Middle frontal gyrus (tissue), 1 donor: ENCODE results near the gene KHK.

Experiments
- DNase-seq: peaks from one replicate; pipeline ENCODE4 v3.0.0-alpha.2; 2015; ENCODE audit warnings: low spot score; ENCODE audit errors: extremely low spot score

Gene KHK

GRCh38 chr2:27126252-27126710 lies 39.7 kb downstream of the KHK start:
- no peak for DNase-seq

- no peak for DNase-seq
These were observed 41.5 kb downstream of the KHK start for GRCh38 chr2:27127883-27128667.

GRCh38 chr2:27128668-27129571 lies 42.3 kb downstream of the KHK start:
- DNase-seq, result no peak

GRCh38 chr2:27130396-27130795 lies 43.8 kb downstream of the KHK start:
- no peak for DNase-seq

GRCh38 chr2:27131429-27131828 lies 44.9 kb downstream of the KHK start:
- no peak for DNase-seq

GRCh38 chr2:27133195-27133875 lies 46.8 kb downstream of the KHK start:
- no peak for DNase-seq

- peak; percentile 97 for DNase-seq
These were observed 47.6 kb downstream of the KHK start, which contains the start of gene PREB for GRCh38 chr2:27133905-27134780. TSS of gene PREB (minus strand) at chr2:27134636. CDS start at chr2:27134421, 215 bp downstream.

GRCh38 chr2:27134781-27135477 lies 48.4 kb downstream of the KHK start:
- no peak for DNase-seq

GRCh38 chr2:27135478-27135955 lies 48.9 kb downstream of the KHK start:
- DNase-seq, result no peak

GRCh38 chr2:27136751-27137150 lies 50.2 kb downstream of the KHK start:
- DNase-seq, result no peak

- no peak for DNase-seq
These were observed 50.9 kb downstream of the KHK start for GRCh38 chr2:27137322-27137935.

- no peak for DNase-seq
These were observed 51.5 kb downstream of the KHK start for GRCh38 chr2:27138111-27138510.

GRCh38 chr2:27139310-27139709 lies 52.7 kb downstream of the KHK start, which contains the start of gene PRR30:
TSS of gene PRR30 (minus strand) at chr2:27139410. CDS start at chr2:27138329, 1,081 bp downstream.
- DNase-seq, result no peak

- no peak for DNase-seq
These were observed 56.7 kb downstream of the KHK start for GRCh38 chr2:27143285-27143684.

GRCh38 chr2:27145682-27146081 lies 59.1 kb downstream of the KHK start:
- no peak for DNase-seq

- no peak for DNase-seq
These were observed 61.4 kb downstream of the KHK start for GRCh38 chr2:27147935-27148334.

GRCh38 chr2:27148801-27149439 lies 62.3 kb downstream of the KHK start, which contains the start of gene TCF23:
TSS of gene TCF23 (plus strand) at chr2:27149004. CDS start at chr2:27149134, 130 bp downstream.
- DNase-seq, result no peak

GRCh38 chr2:27149570-27150405 lies 63.2 kb downstream of the KHK start:
- DNase-seq, result no peak
